NCI-H2196 treated with DMSO at 0.1 percent for 48 hours (cell line): ENCODE results near the gene TUBA4A.

ENCODE experiments used
- DNase-seq: peaks from one replicate; lab custom pipeline; 2025; ENCODE audit not compliant: unreplicated experiment; lab: John Stamatoyannopoulos, UW

Gene TUBA4A

DNA sequence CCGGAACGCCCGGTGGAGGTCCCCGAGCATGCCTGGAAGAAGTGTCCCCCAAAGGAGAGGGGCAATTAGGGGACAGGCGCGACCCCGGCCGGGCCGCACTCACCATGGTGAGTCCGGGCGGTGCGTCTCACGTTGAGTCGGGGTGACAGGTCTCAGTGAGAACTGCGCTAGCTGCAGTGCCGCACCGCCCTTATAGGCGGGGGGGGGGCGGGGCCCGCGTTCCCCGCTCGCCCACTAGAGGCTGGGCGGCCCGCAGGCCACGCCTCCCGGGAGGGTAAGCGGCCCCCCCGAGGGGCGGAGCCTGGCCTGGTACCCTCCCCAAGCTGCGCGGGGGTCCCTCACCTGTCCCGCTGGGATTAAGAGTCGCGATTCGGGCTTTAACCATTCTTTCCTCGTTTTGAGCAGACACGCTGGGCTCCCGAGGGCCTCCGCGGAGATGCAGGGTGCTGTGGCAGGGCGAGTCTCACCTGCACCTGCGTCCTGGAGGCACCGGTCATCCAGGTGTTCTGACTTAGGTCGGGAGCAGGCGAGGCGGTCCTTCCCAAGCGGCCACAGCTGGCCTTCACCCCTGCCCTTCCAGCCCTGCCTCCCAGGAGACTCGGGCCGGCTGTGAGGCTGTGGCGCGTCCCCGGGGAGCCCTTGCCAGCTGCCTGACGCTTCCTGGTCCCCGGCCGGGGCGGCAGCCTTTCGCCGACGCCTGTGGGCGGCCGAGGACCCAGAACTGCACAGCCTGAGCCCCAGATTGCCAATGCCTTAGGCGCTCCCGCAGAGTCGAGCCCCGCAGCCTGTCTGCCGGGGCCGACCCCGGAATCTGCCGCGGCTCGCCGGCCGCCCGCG lies at the start of gene TUBA4A:
Gene TUBA4A, minus strand, starts transcription at position 166 of the 837 bp plus-strand sequence. Its CDS starts 60 bp downstream, at position 106.
- peak; percentile 51 for DNase-seq

DNA sequence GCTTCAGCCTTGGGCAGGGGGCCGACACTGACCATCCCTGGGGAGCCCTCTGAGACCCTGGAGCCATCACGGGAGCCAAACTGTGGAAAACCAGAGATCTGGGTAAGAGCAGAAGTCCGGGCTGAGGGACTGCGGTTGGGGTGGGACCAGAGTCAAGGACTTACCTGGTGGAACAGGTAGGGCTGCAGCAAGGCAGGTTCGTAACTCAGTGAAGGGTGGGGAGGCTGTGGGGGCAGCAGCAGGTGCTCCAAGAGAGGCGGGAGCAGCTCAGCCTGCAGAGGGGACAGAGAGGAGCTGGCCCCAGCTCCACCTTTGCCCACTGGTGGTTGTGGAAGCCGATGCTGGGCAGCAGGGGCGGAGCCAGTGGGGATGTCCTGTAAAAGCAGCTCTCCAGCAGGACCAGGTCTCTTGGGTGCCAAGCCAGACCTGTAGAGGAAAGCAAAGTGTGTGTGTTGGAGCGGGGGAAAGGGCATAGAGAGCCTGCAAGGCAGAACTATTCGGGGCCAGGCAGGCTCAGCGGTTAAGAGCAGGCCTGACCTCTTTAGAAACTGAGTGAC lies 48.8 kb upstream of the TUBA4A start:
- no peak for DNase-seq

DNA sequence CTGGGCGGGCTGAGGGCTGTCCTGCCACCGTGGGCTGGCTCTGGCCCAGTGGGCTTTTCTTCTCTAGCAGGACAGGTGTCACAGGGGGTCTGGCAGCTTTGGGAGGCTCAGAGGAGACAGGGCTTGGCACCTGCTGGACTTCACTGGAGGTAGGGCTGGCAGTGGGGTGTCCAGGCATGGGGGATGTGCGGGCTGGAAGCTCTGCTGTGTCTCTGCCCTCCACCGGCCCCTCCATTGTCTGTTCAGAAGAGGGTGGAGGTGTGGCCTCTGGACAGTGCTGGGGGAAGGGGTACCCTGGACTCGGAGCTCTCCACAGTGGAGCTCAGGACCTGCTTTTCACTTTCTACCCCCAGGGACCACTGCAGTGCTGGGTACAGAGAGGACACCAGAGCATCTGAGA lies 46.3 kb upstream of the TUBA4A start:
- DNase-seq: no peak

DNA sequence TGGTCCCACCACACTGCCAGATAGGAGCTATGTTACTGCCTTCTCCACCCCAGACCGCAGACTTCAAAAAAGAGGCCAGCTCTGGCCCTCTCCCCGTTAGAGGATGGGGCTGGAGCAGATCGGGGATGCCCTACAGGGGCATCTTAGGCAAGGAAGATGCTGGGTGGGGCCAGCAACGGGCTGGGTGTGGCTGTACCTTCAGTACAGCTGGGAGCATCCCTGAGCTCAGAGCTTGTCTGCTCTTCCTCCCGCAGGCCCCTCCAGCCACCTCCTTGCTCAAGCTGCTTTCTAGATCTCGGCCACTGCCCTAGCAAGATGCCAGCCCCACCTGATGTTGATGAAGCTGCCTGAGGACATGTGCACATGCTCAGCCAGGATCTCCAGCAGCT lies 45.6 kb upstream of the TUBA4A start:
- DNase-seq: no peak

DNA sequence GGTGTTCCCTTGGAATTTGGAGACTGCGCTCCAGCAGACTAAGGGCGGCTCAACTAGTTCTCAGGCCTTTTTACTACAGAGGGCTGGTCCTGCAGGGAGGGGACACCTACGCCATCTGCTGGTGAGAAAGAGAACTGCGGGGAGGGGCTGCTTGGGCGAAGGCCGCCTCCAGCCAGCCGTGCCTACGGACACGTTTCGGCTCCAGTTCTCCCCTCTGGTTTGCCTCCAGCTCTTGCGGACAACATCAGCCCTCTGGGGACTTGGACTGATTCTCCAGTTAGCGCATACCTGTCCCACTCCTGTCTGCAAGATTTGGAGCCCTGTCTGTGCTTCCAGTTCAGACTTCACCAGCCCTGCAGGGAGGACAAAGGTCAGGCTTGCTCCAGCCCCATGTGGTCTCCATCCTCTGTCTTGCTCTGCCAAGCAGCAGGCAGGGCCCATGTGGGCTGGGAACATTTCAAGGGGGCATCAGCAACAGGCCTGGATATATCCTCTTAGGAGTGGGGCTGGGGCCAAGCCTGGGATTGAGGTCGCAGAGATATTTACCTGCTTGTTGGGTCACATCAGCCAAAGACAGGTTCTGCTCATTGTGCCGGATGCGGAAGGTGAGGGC lies 45.1 kb upstream of the TUBA4A start:
- DNase-seq: peak; percentile 72

DNA sequence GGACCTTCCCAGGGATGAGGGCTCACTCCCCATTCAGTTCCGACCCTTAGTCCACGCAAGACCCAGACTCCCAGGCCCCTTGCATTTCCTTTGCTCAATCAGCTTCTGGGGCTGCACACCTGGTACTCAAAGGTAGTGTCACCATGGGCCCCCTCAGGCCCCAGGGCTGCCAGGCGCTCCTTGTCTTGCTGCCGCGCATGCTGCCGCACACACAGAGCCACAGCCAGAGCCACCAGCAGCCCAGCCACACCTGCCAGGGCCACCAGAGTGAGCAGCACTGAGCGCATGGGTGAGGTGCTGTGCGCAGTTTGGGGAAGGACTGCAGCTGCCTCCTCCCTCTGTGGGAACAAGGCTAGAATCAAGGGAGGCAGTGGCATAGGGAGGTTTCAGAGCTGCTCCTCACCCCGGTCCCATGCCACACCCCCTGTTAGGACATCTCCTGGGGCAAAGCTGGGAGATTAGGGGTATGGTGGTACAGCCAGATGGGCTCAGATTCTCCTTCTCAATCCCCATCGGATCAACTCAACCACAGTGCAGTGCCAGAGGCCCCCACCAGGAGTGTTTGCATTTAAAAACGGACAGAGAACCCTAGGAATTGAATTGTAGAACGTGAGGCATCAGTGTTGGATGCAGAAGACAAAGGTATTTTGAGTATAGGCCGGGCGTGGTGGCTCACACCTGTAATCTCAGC lies 44.2 kb upstream of the TUBA4A start:
- DNase-seq: no peak

DNA sequence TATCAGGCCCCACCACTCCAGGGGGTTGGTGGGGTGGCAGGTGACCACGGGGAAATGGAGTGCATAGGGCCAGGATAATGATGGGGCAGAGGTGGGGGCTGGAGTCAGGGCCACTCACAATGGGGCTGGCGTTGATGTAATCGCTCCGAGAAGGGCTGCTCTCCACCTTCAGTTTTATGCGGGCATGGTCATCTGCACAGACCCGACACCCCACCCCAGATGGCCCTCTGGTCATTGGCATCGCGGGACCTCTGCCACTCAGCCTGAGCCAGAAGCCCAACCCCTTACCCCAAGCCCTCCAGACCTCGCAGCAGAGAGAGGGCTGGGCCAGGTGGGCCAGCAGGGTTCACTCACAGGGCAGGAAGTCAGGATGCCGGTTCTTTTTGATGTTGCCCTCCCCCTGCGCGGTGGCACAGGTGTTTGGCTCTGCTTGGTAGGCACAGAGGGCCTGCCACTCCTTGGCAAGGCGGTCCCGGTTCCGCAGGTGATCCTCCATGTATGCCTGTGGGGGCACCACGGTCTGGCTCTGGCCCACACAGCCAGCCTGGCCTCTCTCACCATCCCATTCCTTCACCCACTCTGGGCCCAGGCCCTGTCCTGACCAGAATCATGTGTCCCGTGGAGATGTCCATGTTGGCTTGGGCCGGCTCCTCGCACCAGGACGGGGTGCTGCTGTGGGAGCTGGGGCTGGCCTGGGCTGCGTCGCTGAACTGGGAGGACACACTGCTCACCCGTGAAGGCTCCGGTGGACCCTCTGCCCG lies 43.1 kb upstream of the TUBA4A start:
- DNase-seq: no peak

DNA sequence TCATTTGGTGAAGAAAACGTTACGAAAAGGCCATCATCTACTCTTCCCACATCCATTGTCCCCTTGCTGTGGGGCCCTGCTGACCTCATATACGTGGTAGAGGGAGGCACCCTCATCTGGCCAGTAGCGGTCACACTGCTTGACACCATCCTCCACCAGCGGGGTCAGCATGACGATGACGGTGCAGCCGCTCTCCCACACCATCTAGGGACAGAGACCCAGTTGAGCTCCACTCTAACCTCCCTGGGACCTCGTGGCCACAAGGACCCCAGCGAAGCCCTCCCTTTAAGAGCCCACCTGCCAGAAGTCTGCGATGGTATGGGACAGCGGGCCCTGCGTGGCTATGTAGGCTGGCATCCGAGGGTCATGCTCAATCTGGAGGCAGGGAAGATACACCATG lies 42.4 kb upstream of the TUBA4A start:
- DNase-seq: no peak

DNA sequence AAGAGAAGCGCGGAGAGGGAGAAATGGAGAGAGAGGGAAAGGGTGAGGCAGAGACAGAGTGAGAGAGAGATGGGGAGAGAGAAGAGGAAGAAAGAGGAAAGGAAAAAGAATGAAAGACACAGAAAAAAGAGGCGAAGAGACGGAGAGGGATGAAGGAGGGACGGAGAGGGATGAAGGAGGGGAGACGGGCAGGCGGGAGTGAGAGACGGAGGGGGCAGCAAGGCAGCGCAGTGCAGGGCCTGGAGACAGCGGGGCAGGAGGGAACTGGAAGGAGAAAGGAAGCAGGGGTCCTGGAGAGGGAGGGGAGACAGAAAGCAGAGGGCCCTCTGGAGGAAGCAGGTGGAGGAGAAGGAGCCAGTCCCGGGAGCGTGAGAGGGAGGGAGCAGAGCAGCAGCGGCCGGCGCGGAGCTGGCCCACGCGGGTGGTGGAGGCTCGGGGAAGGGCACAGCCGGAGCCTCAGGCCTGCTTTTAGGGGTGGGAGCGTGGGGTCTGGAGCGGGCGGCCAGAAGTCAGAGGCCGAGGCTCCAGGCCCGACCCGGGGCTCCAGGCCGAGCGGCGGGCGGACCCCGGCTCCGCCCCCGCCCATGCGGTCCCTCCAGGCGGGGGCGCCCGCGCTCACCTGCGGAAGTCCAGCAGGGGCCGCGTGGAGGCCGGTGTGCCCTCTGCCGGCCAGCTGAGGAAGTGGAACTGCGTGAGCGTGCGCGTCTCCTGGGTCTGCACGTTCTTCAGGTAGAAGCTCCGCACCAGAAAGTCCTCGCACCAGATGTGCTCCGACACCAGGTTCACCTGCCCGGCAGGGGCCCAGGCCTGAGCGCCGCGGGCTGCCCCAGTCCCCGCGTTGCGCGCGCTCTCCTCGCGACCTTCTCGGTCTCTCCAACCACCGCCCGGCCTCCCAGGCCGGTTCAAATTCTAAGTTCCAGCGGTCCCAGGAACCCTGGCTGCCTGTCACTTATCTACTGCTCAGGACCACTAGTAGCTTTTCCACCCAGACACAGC lies 40.9 kb upstream of the TUBA4A start:
- peak; percentile 75 for DNase-seq

DNA sequence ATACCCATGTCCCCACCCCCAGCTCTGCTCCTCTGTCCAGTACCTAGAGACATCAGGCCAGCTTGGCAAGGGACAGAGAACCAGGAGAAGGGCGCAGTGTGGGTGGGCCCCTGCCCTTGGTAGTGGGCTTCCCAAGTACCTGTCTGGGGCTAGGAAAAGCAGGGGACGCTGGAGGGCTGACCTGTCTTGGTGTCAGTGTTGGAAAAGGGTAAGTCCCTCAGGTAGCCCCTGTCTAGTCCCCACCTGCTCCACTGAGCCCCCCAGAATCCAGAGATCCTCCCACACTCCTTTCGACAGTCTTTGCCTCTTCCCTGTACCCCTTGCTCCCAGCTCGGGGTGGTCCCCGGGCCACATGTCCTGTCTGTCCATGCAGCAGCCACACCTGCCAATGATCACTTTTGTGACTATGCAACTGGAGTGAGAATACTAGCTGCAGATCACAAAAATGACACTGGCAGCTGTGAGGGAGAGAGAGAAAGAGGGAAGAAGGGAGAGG lies 40.1 kb upstream of the TUBA4A start:
- no peak for DNase-seq

DNA sequence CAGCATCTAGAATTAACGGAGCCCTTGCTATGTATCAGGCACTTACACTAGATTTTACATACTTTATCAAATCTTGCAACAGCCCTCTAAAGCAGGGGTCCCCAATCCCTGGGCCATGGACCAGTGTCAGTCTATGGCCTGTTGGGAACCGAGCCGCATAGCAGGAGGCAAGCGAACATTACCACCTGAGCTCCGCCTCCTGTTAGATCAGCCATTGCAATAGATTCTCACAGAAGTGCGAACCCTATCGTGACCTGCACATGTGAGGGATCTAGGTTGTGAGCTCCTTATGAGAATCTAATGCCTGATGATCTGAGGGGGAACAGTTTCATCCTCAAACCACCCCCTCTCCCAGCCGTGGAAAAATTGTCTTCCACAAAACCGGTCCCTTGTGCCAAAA lies 38.9 kb upstream of the TUBA4A start:
- no peak for DNase-seq

DNA sequence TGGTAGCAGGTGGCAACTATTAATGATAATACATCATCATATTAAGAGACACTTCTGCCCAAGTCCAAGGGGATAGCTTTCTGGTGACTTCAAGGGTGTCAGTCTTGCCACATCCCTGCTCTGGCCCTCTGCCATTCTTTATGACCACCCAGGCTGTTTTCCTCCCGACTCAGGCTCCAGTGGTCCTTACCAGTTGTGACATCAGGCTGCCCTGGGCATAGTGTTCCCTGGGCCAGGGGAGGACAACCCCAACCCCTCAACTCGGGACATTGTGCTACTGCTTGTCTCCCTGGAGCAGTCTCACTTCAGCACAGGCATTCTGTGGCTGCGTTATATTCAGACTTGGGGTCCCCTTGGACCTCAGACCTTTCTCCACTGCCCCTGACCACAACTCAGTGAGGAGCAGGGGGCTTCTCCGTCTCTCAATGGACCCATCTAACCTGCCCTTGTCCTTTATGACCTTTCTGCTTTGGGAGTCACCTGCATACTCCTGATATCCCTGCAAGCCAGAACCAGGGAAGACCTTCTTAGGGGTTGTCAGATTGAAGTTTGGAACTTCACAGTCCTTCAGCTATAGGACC lies 38.3 kb upstream of the TUBA4A start:
- DNase-seq: no peak

DNA sequence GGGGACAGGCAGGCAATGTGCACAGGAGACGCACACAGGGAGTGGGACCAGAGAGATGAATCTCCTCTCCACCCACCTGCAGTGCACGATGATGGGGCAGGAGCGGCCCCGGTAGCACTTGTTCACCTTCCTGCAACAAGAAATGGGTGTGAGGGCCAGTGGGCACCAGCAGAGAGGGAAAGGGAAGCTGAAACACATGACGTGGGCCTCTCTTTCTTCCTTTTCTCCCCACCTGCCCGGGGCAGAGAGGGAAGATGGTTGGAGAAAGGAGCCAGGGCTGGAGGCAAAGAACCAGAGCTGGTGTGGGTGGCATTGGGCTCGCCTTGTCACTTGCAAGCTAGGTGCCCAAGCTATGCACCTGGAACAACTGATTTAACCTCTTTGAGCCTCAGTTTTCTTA lies 37.7 kb upstream of the TUBA4A start:
- no peak for DNase-seq

DNA sequence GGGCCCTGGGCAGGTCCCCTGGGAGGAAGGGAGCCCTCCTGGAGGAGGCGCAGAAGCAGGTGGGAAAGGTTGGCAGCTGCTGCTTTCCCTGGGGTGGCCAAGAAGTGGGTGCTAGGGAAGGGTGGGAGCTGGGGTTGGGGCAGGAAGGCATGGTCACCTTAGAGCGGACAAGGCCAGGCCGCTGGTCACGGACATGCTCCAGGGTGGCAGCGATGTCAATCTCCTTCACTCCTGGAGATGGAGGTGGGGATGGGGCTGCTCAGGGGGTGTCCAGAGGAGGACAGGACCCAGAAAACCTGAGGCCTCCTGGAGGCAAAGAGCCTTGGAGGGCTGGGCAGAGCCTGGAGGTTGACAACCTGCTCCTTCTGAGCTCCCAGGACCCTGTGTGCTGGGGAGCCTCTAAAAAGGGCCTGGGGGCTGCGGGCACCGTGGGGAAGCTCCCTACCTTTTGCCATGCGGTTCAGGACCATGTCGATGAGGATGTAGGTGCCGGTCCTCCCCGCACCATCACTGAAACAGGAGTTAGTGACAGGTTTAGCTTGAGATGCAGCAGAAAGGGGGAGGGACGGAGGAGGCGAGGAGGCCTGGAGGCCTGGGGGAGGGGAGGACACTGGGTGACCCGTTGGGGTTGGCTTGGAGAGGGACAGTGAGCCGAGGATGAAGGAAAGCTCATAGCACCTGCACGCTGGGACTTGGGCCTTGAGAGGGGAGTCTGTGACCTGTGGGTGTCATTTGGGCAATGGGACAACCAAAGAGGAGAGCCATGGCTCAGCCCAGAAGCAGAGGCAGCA lies 36.9 kb upstream of the TUBA4A start:
- DNase-seq: no peak

DNA sequence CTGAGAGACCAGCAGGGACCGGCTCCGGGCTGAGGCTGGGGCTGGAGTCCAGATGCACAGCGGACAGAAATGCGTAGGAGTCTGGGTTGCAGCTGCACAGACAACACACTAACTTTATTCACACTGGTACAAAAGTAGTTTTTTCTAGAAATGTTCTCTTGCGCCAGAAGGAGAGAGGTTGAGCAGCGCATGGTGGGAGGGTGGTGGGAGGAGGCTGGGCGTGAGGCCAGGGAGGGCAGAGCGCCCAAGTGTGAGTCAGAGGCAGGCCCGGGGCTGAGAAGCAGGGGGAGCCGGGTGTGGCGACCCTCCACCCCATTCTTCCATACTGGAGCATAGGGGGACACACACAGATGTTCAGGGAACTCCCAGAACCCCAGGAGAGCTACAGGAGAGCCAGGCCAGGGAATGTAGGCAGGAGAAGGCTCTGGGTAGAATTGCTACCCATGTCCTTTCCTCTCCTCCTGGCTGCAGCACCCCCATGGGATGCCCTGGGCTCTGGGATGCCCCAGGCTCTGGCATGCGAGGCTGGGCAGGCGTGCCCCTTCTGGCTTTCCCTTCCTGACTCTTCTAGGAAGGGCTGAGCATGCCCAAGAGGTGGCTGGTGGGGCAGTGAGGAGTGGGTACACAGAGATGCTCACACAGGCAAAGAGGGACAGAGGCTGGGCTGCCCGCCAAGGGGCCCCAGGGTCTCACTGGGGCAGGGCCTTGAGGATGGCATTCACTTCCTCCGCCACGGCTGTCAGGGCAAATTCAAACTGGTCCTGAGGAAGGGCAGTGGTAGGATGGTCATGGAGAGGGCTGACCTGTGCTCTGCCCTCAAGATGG lies 36.0 kb upstream of the TUBA4A start:
- no peak for DNase-seq

DNA sequence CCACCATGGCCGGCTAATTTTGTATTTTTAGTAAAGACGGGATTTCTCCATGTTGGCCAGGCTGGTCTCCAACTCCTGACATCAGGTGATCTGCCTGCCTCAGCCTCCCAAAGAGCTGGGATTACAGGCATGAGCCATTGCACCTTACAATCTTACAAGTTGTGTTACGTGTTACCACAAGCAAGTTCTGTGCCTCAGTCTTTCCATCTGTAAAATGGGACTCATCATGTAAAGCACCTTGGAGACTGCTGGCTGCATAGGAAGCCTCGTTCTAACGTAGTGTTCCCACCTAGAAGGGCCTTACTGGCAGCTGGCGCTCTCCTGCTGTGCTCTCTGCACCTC lies 35.4 kb upstream of the TUBA4A start:
- no peak for DNase-seq

DNA sequence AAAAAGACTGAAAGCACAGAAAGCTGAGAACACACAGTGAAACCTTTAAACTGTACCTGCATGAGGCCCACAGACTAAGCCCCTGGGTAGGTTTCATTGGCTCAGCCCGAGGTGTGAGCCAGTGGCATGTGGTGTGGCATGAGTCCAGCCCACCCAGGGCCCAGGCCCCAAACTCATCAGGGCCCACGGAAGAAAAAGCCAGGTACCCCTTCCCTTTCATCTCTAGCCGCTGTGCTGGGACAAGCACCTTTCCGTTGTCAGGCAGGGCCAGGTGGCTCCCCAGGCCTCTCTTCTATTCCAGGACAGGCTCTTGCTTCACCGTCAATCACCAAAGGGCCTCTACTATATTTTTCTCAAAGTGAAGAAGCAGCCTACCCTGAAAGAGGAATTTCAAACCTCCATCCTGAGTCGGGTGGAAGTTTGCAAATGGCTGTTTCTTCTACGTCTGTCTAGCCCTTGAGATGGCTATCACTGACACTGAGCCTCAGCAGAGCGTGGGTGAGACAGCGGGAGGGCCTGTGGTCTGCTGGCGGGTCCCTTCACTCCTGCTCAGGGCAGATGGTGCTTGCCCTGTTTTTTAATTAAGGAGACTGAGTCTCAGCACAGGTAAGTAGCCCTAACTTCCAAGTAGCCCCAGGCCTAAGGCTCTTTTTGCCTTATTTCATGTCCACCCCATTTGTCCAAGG lies 34.0 kb upstream of the TUBA4A start:
- no peak for DNase-seq
